Mammary epithelial cell (primary cell): ENCODE data around the gene ITPRIPL2.

Source experiments
- CTCF ChIP-seq, 2 donors: IDR thresholded peaks in 1 of 2; conservative IDR thresholded peaks in 1 of 2; 2 replicates each; pipeline ENCODE4 v1.5.1; 2011 to 2012; ENCODE audit warnings: inconsistent platforms in 2 of 2, low read length in 2 of 2, mild to moderate bottlenecking in 2 of 2, control low read depth in 1 of 2, low read depth in 1 of 2; ENCODE audit not compliant: insufficient read depth in 1 of 2; ENCODE audit errors: extremely low read depth in 1 of 2
- EZH2 ChIP-seq: IDR thresholded peaks from 2 replicates; pipeline ENCODE4 v1.6.1; 2012; ENCODE audit warnings: low read length, inconsistent platforms, borderline replicate concordance

GRCh38 chr16:19128454-19129200 lies 14.9 kb downstream of the ITPRIPL2 start:
- TF ChIP-seq CTCF (conservative IDR thresholded peaks at IDR 0.05 in 1 of 2, IDR thresholded peaks at IDR 0.05 in 1 of 2; ENCODE audit: extremely low read depth in 1 of 2, insufficient read depth in 1 of 2, low read depth in 1 of 2, low read length in 2 of 2) (no peak), EZH2 (no peak)
